CD4-positive, alpha-beta T cell treated with Interleukin-1 beta for 1 hour (primary cell): Measurements from ENCODE around the gene CLOCK.
"Not testable (repeated sequence)": the region's sequence is repeated elsewhere in the genome, so short reads cannot be mapped to it uniquely, and the experiment has no call there.

Experiments
- DNase-seq, 2 donors: peaks; one replicate each; pipeline ENCODE4 v3.0.0-alpha.2; 2020 to 2022

CLOCK gene

GRCh38 chr4:55546756-55547465, at the start of gene CLOCK:
TSS of gene CLOCK (minus strand) at chr4:55546909. CDS start at chr4:55482785, 64,124 bp downstream.
- peak; percentile 87 to 89 for DNase-seq

GRCh38 chr4:55592014-55592413, 45.3 kb upstream of the CLOCK start, which contains the start of gene PDCL2:
TSS of gene PDCL2 (minus strand) at chr4:55592245. CDS start at chr4:55592109, 136 bp downstream.
- no peak for DNase-seq

GRCh38 chr4:55588160-55588559, 41.5 kb upstream of the CLOCK start:
- no peak for DNase-seq

- not testable (repeated sequence) for DNase-seq
Observed at GRCh38 chr4:55582773-55583172, 36.1 kb upstream of the CLOCK start.

- DNase-seq = no peak
Observed at GRCh38 chr4:55578341-55579010, 31.8 kb upstream of the CLOCK start.

GRCh38 chr4:55575513-55575912, 28.8 kb upstream of the CLOCK start:
- no peak for DNase-seq

GRCh38 chr4:55574252-55574651, 27.5 kb upstream of the CLOCK start:
- no peak for DNase-seq

GRCh38 chr4:55571806-55572205, 25.1 kb upstream of the CLOCK start:
- DNase-seq = no peak

- no peak for DNase-seq
Observed at GRCh38 chr4:55568905-55569504, 22.3 kb upstream of the CLOCK start.

- no peak for DNase-seq
Observed at GRCh38 chr4:55561889-55562288, 15.2 kb upstream of the CLOCK start.

GRCh38 chr4:55560096-55560495, 13.4 kb upstream of the CLOCK start:
- DNase-seq = no peak

- DNase-seq = peak in 1 of 2 donors; percentile 58
Observed at GRCh38 chr4:55554453-55555030, 7.8 kb upstream of the CLOCK start.

GRCh38 chr4:55553441-55554201, 6.9 kb upstream of the CLOCK start:
- peak; percentile 19 to 47 for DNase-seq

- peak in 1 of 2 donors; percentile 28 for DNase-seq
Observed at GRCh38 chr4:55551964-55552363, 5.3 kb upstream of the CLOCK start.

- no peak for DNase-seq
Observed at GRCh38 chr4:55549888-55550287, 3.2 kb upstream of the CLOCK start.

GRCh38 chr4:55547918-55548317, 1.2 kb upstream of the CLOCK start:
- no peak for DNase-seq

GRCh38 chr4:55547466-55547770, 709 bp upstream of the CLOCK start:
- no peak for DNase-seq

- no peak for DNase-seq
Observed at GRCh38 chr4:55546506-55546755, 278 bp downstream of the CLOCK start.

- peak; percentile 70 for DNase-seq
Observed at GRCh38 chr4:55545641-55546505, 836 bp downstream of the CLOCK start.

GRCh38 chr4:55545151-55545550, 1.6 kb downstream of the CLOCK start:
- DNase-seq = no peak

GRCh38 chr4:55543858-55544257, 2.9 kb downstream of the CLOCK start:
- DNase-seq = no peak

GRCh38 chr4:55540271-55540670, 6.4 kb downstream of the CLOCK start:
- DNase-seq = no peak
